Measurements from ENCODE around the gene CENPP.

DNA sequence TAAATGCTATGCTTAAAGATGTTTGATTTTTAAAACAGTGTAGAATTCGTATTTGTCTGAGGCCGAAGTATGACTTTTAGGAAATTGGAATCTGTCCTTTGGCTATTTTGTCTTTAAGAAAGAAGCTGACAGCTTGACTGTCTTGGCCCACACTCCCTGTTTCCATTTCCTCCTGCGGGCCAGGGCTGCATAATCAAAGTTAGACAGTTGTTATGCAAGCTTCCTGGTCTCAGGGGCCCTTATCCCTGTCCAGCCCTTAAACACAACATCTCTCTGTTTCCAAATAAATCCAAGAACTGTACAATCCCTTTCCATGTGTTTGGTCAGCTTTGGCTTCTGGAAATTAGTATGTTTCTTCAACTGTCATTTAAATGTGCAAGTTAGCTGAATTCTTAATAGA lies 264.6 kb downstream of the CENPP start:
- TF ChIP-seq, protein P1, sequence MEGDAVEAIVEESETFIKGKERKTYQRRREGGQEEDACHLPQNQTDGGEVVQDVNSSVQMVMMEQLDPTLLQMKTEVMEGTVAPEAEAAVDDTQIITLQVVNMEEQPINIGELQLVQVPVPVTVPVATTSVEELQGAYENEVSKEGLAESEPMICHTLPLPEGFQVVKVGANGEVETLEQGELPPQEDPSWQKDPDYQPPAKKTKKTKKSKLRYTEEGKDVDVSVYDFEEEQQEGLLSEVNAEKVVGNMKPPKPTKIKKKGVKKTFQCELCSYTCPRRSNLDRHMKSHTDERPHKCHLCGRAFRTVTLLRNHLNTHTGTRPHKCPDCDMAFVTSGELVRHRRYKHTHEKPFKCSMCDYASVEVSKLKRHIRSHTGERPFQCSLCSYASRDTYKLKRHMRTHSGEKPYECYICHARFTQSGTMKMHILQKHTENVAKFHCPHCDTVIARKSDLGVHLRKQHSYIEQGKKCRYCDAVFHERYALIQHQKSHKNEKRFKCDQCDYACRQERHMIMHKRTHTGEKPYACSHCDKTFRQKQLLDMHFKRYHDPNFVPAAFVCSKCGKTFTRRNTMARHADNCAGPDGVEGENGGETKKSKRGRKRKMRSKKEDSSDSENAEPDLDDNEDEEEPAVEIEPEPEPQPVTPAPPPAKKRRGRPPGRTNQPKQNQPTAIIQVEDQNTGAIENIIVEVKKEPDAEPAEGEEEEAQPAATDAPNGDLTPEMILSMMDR (IDR thresholded peaks at IDR 0.05; ENCODE audit: insufficient read depth, low read depth, low read length) = no peak
- no peak for TF ChIP-seq EZH2 (IDR thresholded peaks at IDR 0.05; ENCODE audit: insufficient read depth, low read length)

Measured in astrocyte (in vitro differentiated cells and primary cell).